IMR-90 (cell line): Measurements from ENCODE around the gene ALAS1. TPM values are rescaled to one million over a fixed set of nuclear protein-coding genes. Genes with fewer than 3 reads are reported as not detected.

Experiments
- ATAC-seq: fragments of 200-7000 bp; cut with Tn5 transposase; 2 replicates; pipeline ENCODE4 v1.9.1; 2020; ENCODE audit warnings: low read depth, mild to moderate bottlenecking, moderate library complexity
- BruUV-seq: library from RNA; stranded (reverse); fragments of 400-500 nt; replicated peaks from 2 replicates; lab custom pipeline; 2021; lab: Mats Ljungman, UMichigan
- CTCF ChIA-PET: fragments of 300-600 bp; formaldehyde crosslinking; extraction: SDS; loops from one replicate; lab custom pipeline; 2021; ENCODE audit warnings: antibody characterized with exemption; lab: Yijun Ruan, JAX
- POLR2A ChIA-PET: fragments of 300-600 bp; sonication (Branson Sonifier 250); formaldehyde crosslinking; loops from one replicate; lab custom pipeline; 2022; ENCODE audit warnings: antibody characterized with exemption; ENCODE audit not compliant: unreplicated experiment; lab: Charles Lee
- DNase-seq: peaks from one replicate; pipeline ENCODE4 v3.0.0; 2013
- H2AFZ ChIP-seq: replicated peaks from 2 replicates; pipeline ENCODE3; 2013; ENCODE audit warnings: low read length, mild to moderate bottlenecking; ENCODE audit not compliant: poor library complexity
- H2AK5ac ChIP-seq: 2 replicates; pipeline ENCODE4 v1.6.1; 2013; ENCODE audit warnings: low read depth, low read length, inconsistent platforms
- H2AK9ac ChIP-seq: replicated peaks from 2 replicates; pipeline ENCODE3; 2013; ENCODE audit warnings: mild to moderate bottlenecking, low read depth, low read length, moderate library complexity; ENCODE audit not compliant: poor library complexity
- H2BK120ac ChIP-seq: 2 replicates; pipeline ENCODE4 v1.6.1; 2013; ENCODE audit warnings: low read depth, low read length, inconsistent platforms
- H2BK15ac ChIP-seq: 3 replicates; pipeline ENCODE4 v1.6.1; 2013; ENCODE audit warnings: low read depth, low read length, inconsistent platforms
- H2BK20ac ChIP-seq: 2 replicates; pipeline ENCODE4 v1.6.1; 2013; ENCODE audit warnings: low read depth, mild to moderate bottlenecking, inconsistent platforms, low read length, moderate library complexity
- H2BK5ac ChIP-seq: 2 replicates; pipeline ENCODE4 v1.6.1; 2013; ENCODE audit warnings: mild to moderate bottlenecking, low read depth, low read length, inconsistent platforms; ENCODE audit not compliant: poor library complexity, severe bottlenecking
- H3K14ac ChIP-seq: replicated peaks from 2 replicates; pipeline ENCODE4 v1.6.1; 2013; ENCODE audit warnings: low read depth, low read length, inconsistent platforms
- H3K18ac ChIP-seq: 2 replicates; pipeline ENCODE4 v1.6.1; 2013; ENCODE audit warnings: low read depth, low read length, control low read depth
- H3K23ac ChIP-seq: 2 replicates; pipeline ENCODE4 v1.6.1; 2013; ENCODE audit warnings: low read depth, low read length, inconsistent platforms
- H3K27ac ChIP-seq: 2 replicates; pipeline ENCODE4 v1.5.1; 2013; ENCODE audit warnings: mild to moderate bottlenecking, control low read depth, low read length; ENCODE audit not compliant: insufficient read depth
- H3K27me3 ChIP-seq: 2 replicates; pipeline ENCODE4 v1.6.1; 2013; ENCODE audit warnings: low read length; ENCODE audit not compliant: control insufficient read depth, insufficient read depth
- H3K36me3 ChIP-seq: 2 replicates; pipeline ENCODE4 v1.6.1; 2013; ENCODE audit warnings: low read length, mixed read lengths; ENCODE audit not compliant: control insufficient read depth, insufficient read depth
- H3K4ac ChIP-seq: 2 replicates; pipeline ENCODE4 v1.6.1; 2013; ENCODE audit warnings: low read depth, low read length, inconsistent platforms
- H3K4me1 ChIP-seq: 2 replicates; pipeline ENCODE4 v1.6.1; 2013; ENCODE audit warnings: low read length, mixed read lengths; ENCODE audit not compliant: control insufficient read depth, insufficient read depth
- H3K4me2 ChIP-seq: 2 replicates; pipeline ENCODE4 v1.6.1; 2013; ENCODE audit warnings: low read depth, mild to moderate bottlenecking, control low read depth, low read length, moderate library complexity
- H3K4me3 ChIP-seq: 2 replicates; pipeline ENCODE4 v1.5.1; 2013; ENCODE audit warnings: low read depth, mild to moderate bottlenecking, control low read depth, low read length, moderate library complexity; ENCODE audit not compliant: insufficient read depth
- H3K56ac ChIP-seq: 2 replicates; pipeline ENCODE4 v1.6.1; 2013; ENCODE audit warnings: low read length, inconsistent platforms; ENCODE audit not compliant: insufficient read depth; ENCODE audit errors: extremely low read depth
- H3K79me1 ChIP-seq, 2 experiments: 2 replicates each; pipeline ENCODE4 v1.6.1; 2013; ENCODE audit warnings: low read length in 2 of 2, inconsistent platforms in 1 of 2, low read depth in 1 of 2
- H3K9ac ChIP-seq: 2 replicates; pipeline ENCODE4 v1.6.1; 2013; ENCODE audit warnings: low read depth, low read length, control low read depth
- H3K9me1 ChIP-seq: 2 replicates; pipeline ENCODE4 v1.6.1; 2013; ENCODE audit warnings: low read length, inconsistent platforms; ENCODE audit not compliant: insufficient read depth
- H3K9me3 ChIP-seq: 2 replicates; pipeline ENCODE4 v1.6.1; 2013; ENCODE audit warnings: low read length; ENCODE audit not compliant: control insufficient read depth, insufficient read depth
- H4K20me1 ChIP-seq: 2 replicates; pipeline ENCODE4 v1.6.1; 2013; ENCODE audit warnings: low read length, inconsistent platforms; ENCODE audit not compliant: insufficient read depth
- H4K5ac ChIP-seq: 2 replicates; pipeline ENCODE4 v1.6.1; 2013; ENCODE audit warnings: mild to moderate bottlenecking, low read depth, low read length, control low read depth
- H4K8ac ChIP-seq, 2 experiments: 2 replicates each; pipeline ENCODE4 v1.6.1; 2013; ENCODE audit warnings: low read depth in 2 of 2, low read length in 2 of 2, control low read depth in 1 of 2, inconsistent platforms in 1 of 2
- H4K91ac ChIP-seq: 2 replicates; pipeline ENCODE4 v1.6.1; 2013; ENCODE audit warnings: low read depth, low read length, inconsistent platforms; ENCODE audit not compliant: insufficient read depth
- BHLHE40 ChIP-seq: fragments of 150-350 bp; IDR thresholded peaks from 2 replicates; pipeline ENCODE4 v1.6.1; 2016; ENCODE audit warnings: mild to moderate bottlenecking, low read depth, low read length
- CEBPB ChIP-seq: IDR thresholded peaks from 2 replicates; pipeline ENCODE4 v1.6.1; 2012; ENCODE audit warnings: low read depth, low read length, improper control_type of control experiment
- CHD1 ChIP-seq: IDR thresholded peaks from 2 replicates; pipeline ENCODE4 v1.6.1; 2012; ENCODE audit warnings: low read depth, low read length, improper control_type of control experiment
- FOS ChIP-seq: fragments of 150-350 bp; IDR thresholded peaks from 2 replicates; pipeline ENCODE4 v1.6.1; 2016; ENCODE audit warnings: low read depth, low read length
- MAFK ChIP-seq: IDR thresholded peaks from 2 replicates; pipeline ENCODE4 v1.6.1; 2012; ENCODE audit warnings: low read depth, low read length, improper control_type of control experiment
- MAZ ChIP-seq: IDR thresholded peaks from 2 replicates; pipeline ENCODE4 v1.6.1; 2012; ENCODE audit warnings: low read depth, mild to moderate bottlenecking, low read length, improper control_type of control experiment, moderate library complexity, borderline replicate concordance
- MXI1 ChIP-seq: IDR thresholded peaks from 2 replicates; pipeline ENCODE4 v1.6.1; 2012; ENCODE audit warnings: low read depth, mild to moderate bottlenecking, low read length, moderate library complexity, borderline replicate concordance
- NFE2L2 ChIP-seq: fragments of 150-350 bp; IDR thresholded peaks from 2 replicates; pipeline ENCODE4 v1.6.1; 2016; ENCODE audit warnings: low read depth, mild to moderate bottlenecking, low read length
- POLR2A ChIP-seq: IDR thresholded peaks from 2 replicates; pipeline ENCODE4 v1.6.1; 2012; ENCODE audit warnings: mild to moderate bottlenecking, low read depth, low read length
- RAD21 ChIP-seq: IDR thresholded peaks from 2 replicates; pipeline ENCODE4 v1.6.1; 2012; ENCODE audit warnings: low read length, improper control_type of control experiment
- RCOR1 ChIP-seq: IDR thresholded peaks from 2 replicates; pipeline ENCODE4 v1.6.1; 2012; ENCODE audit warnings: mild to moderate bottlenecking, low read length, improper control_type of control experiment; ENCODE audit not compliant: insufficient replicate concordance
- RFX5 ChIP-seq: IDR thresholded peaks from 2 replicates; pipeline ENCODE4 v1.8.0; 2012; ENCODE audit warnings: low read depth, mild to moderate bottlenecking, low read length, moderate library complexity
- SMC3 ChIP-seq: fragments of 150-350 bp; IDR thresholded peaks from 2 replicates; pipeline ENCODE4 v1.6.1; 2016; ENCODE audit warnings: low read depth, mild to moderate bottlenecking, antibody characterized with exemption, low read length, moderate library complexity
- WGBS, 2 experiments: methylation state at CpG; one replicate each; pipeline versions ENCODE4 v1.1.5 to v1.1.7; 2013; ENCODE audit warnings: missing lambda C conversion rate in 2 of 2; ENCODE audit not compliant: insufficient read length in 1 of 2; ENCODE audit errors: extremely low coverage in 2 of 2; 5-methylcytosine and 5-hydroxymethylcytosine counted together
- dilution Hi-C: fragments of 300-500 bp; cut with HindIII; formaldehyde crosslinking; loops from one replicate; pipeline ENCODE4 v1.14.3; 2018; ENCODE audit warnings: low sequenced_read_pairs; ENCODE audit not compliant: unreplicated experiment
- in situ Hi-C: fragments of 300-500 bp; cut with MboI; formaldehyde crosslinking; loops from 3 replicates; pipeline ENCODE4 v1.14.3; 2019; ENCODE audit warnings: low sequenced_read_pairs, inconsistent platforms, mixed read lengths
- intact Hi-C: fragments of 100-400 bp; cut with micrococcal nuclease; formaldehyde crosslinking; loops from 2 replicates; pipeline ENCODE4 v1.10.0; 2022
- polyA plus RNA-seq, 3 experiments: library from polyadenylated mRNA; depleted of rRNA; stranded (reverse); fragments of >200 nt; gene quantifications; 2 replicates each; pipeline ENCODE4 v1.2.3, GENCODE V29; 2012; ENCODE audit warnings: low replicate concordance in 1 of 3
- total RNA-seq: library from RNA; depleted of rRNA; stranded (reverse); fragments of >200 nt; gene quantifications from 2 replicates; pipeline ENCODE4 v1.2.3, GENCODE V29; 2012
- TF ChIP-seq, protein P1 (sequence below): fragments of 150-350 bp; IDR thresholded peaks from 2 replicates; pipeline ENCODE4 v1.6.1; 2017; ENCODE audit warnings: mild to moderate bottlenecking, antibody characterized with exemption, low read length, low read depth
- TF ChIP-seq, protein P2 (sequence below): conservative IDR thresholded peaks from 2 replicates; pipeline ENCODE4 v1.5.1; 2012; ENCODE audit warnings: mild to moderate bottlenecking, low read depth, low read length, improper control_type of control experiment

The ALAS1 gene
- total and polyA plus RNA-seq, 2 of the 4 experiments (the other 2 are of a cell fraction), result 32.8 to 47.2 TPM

DNA sequence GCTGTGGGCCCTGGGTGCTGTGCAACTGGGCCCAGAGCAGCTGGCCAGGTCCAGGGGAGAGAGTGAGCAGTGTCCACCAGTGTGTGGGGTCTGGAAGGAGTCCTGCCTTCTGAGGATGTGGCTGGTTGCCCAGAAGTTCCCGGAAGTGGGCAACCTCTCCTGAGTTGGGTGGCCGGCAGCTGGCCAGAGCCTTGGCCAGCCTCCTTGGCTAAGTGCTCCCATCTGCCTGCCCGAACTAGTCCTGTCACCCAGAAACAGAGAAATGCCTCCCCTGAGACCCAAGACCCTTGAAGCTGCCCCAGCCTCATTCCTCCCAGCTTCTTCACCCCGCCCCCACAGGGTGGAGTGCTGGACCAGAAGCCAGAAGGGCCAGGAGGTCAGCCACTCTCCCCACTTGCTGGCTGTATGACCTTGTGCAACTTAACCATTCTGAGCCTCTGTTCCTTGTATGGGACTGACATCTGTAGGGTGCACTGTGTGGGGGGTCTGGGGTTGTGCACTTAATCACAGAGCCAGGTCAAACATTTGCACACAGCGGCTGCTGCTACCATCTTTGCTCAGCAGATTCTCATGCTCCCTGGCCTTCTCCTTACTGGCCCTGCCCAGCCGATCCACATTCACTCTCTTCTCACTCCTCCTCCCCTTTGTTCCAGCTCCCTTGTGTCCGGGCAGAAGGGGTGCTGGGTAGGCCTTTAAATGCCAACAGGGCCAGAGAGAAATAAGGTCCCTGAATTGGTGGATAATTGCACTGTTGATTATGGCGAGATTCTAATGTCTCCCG lies 7.5 kb upstream of the ALAS1 start:
- Histone ChIP-seq H2AFZ (peak overlapping the region; percentile 90), H2BK5ac (peak overlapping the region; percentile 7), H2BK120ac (peak overlapping the region; percentile 83), H4K91ac (peak overlapping the region; percentile 51), H4K20me1 (no peaks in the 10 kb centered on the region), H3K4ac (peak overlapping the region; percentile 55), H3K36me3 (no peaks in the 10 kb centered on the region), H3K79me1 (0 out of 4 replicates have a peak, but pooled peaks cover 0 to 3% of the 10 kb centered on the region in 2 experiments), H3K4me2 (no peak overlapping the region), H3K56ac (no peak overlapping the region), H4K5ac (peak overlapping the region; percentile 16), H3K14ac (peak overlapping the region; percentile 58; the same call in 1 of the 2 replicates), H2AK5ac (peak overlapping the region; percentile 24; the same call in 1 of the 2 replicates), H3K4me3 (no peak overlapping the region), H3K27ac (peak overlapping the region; percentile 9; the same call in 1 of the 2 replicates), H3K23ac (peak overlapping the region; percentile 56; the same call in 1 of the 2 replicates), H2BK15ac (peak overlapping the region; percentile 2; the same call in 1 of the 3 replicates), H3K27me3 (no peaks in the 10 kb centered on the region), H3K9ac (no peak overlapping the region), H4K8ac (peak overlapping the region; percentile 18 to 77), H3K18ac (peak overlapping the region; percentile 13; the same call in 1 of the 2 replicates), H2AK9ac (peak overlapping the region; percentile 63), H2BK20ac (peak overlapping the region; percentile 62; the same call in 1 of the 2 replicates), H3K4me1 (peaks cover 24% of the 10 kb centered on the region), H3K9me1 (peaks cover 23% of the 10 kb centered on the region), H3K9me3 (no peaks in the 10 kb centered on the region)
- ChIA-PET CTCF (interaction anchor here (0.6 kb wide), 1 partner anchor 87 kb away, joined by 4 read pairs; no protein-coding TSS in a partner anchor), POLR2A (no interaction called here)
- DNase-seq (peak; percentile 49), ATAC-seq (peak; percentile 45)
- dilution Hi-C loops, result no loop called here
- 6% methylated on average over 2 of the region's 9 CpGs; no CpG with 5 or more reads in 1 of the 2 experiments for WGBS, 2 experiments
- no TSS peak for BruUV-seq
- intact Hi-C loops, result no loop called here
- in situ Hi-C loops, result no loop called here
- TF ChIP-seq, protein P1, sequence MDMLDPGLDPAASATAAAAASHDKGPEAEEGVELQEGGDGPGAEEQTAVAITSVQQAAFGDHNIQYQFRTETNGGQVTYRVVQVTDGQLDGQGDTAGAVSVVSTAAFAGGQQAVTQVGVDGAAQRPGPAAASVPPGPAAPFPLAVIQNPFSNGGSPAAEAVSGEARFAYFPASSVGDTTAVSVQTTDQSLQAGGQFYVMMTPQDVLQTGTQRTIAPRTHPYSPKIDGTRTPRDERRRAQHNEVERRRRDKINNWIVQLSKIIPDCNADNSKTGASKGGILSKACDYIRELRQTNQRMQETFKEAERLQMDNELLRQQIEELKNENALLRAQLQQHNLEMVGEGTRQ, result no peak
- TF ChIP-seq POLR2A, result no peak
- TF ChIP-seq CHD1, result no peak
- no peak for TF ChIP-seq MAZ
- no peak for TF ChIP-seq MAFK
- TF ChIP-seq, protein P2, sequence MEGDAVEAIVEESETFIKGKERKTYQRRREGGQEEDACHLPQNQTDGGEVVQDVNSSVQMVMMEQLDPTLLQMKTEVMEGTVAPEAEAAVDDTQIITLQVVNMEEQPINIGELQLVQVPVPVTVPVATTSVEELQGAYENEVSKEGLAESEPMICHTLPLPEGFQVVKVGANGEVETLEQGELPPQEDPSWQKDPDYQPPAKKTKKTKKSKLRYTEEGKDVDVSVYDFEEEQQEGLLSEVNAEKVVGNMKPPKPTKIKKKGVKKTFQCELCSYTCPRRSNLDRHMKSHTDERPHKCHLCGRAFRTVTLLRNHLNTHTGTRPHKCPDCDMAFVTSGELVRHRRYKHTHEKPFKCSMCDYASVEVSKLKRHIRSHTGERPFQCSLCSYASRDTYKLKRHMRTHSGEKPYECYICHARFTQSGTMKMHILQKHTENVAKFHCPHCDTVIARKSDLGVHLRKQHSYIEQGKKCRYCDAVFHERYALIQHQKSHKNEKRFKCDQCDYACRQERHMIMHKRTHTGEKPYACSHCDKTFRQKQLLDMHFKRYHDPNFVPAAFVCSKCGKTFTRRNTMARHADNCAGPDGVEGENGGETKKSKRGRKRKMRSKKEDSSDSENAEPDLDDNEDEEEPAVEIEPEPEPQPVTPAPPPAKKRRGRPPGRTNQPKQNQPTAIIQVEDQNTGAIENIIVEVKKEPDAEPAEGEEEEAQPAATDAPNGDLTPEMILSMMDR, result no peak
- no peak for TF ChIP-seq BHLHE40
- TF ChIP-seq NFE2L2, result no peak
- TF ChIP-seq RFX5, result no peak
- TF ChIP-seq RCOR1, result no peak
- TF ChIP-seq MXI1, result no peak
- TF ChIP-seq SMC3, result no peak
- no peak for TF ChIP-seq FOS
- TF ChIP-seq RAD21, result no peak
- no peak for TF ChIP-seq CEBPB
